Measurements from ENCODE around the gene CD44.
"Not testable (repeated sequence)": the region's sequence is repeated elsewhere in the genome, so short reads cannot be mapped to it uniquely, and the experiment has no call there.

CD44 gene

GRCh38 chr11:35216962-35217678 is 78.1 kb downstream of the CD44 start:
- no peak for DNase-seq

- no peak for DNase-seq
Observed at GRCh38 chr11:35218956-35219355, 80.0 kb downstream of the CD44 start.

GRCh38 chr11:35223371-35223796 is 84.4 kb downstream of the CD44 start:
- DNase-seq = no peak

- no peak for DNase-seq
Observed at GRCh38 chr11:35223991-35224390, 85.0 kb downstream of the CD44 start.

- DNase-seq = no peak
Observed at GRCh38 chr11:35225946-35226520, 87.1 kb downstream of the CD44 start.

- DNase-seq = not testable (repeated sequence)
Observed at GRCh38 chr11:35226756-35227155, 87.8 kb downstream of the CD44 start.

- DNase-seq = no peak
Observed at GRCh38 chr11:35227576-35228327, 88.8 kb downstream of the CD44 start.

- DNase-seq = no peak
Observed at GRCh38 chr11:35228328-35228725, 89.4 kb downstream of the CD44 start.

- no peak for DNase-seq
Observed at GRCh38 chr11:35230388-35230787, 91.4 kb downstream of the CD44 start.

GRCh38 chr11:35231076-35231860 is 92.3 kb downstream of the CD44 start:
- no peak for DNase-seq

GRCh38 chr11:35232891-35233330 is 93.9 kb downstream of the CD44 start:
- DNase-seq = no peak

- DNase-seq = no peak
Observed at GRCh38 chr11:35233518-35233917, 94.5 kb downstream of the CD44 start.

- no peak for DNase-seq
Observed at GRCh38 chr11:35234460-35235156, 95.6 kb downstream of the CD44 start.

- DNase-seq = no peak
Observed at GRCh38 chr11:35235157-35235468, 96.1 kb downstream of the CD44 start.

- no peak for DNase-seq
Observed at GRCh38 chr11:35235498-35235897, 96.5 kb downstream of the CD44 start.

GRCh38 chr11:35235936-35236666 is 97.1 kb downstream of the CD44 start:
- DNase-seq = no peak

- no peak for DNase-seq
Observed at GRCh38 chr11:35236667-35237003, 97.7 kb downstream of the CD44 start.

GRCh38 chr11:35237351-35237750 is 98.4 kb downstream of the CD44 start:
- DNase-seq = no peak

- DNase-seq = no peak
Observed at GRCh38 chr11:35237860-35238715, 99.1 kb downstream of the CD44 start.

- no peak for DNase-seq
Observed at GRCh38 chr11:35238882-35239281, 99.9 kb downstream of the CD44 start.

- DNase-seq = no peak
Observed at GRCh38 chr11:35239471-35240075, 100.6 kb downstream of the CD44 start.

Measured in amniotic stem cell (primary cell).